ENCODE results near the gene ZNF575.

ZNF575 gene

GRCh38 chr19:43518051-43518450 lies 14.9 kb upstream of the ZNF575 start:
- TF ChIP-seq POLR2AphosphoS5 (IDR thresholded peaks at IDR 0.05; ENCODE audit: low read depth, low read length) (no peak), FOXP2 (optimal IDR thresholded peaks at IDR 0.05; ENCODE audit: borderline replicate concordance, extremely low read depth, extremely low read length, insufficient read depth) (no peak), TAF1 (IDR thresholded peaks at IDR 0.05; ENCODE audit: borderline replicate concordance, insufficient read depth, low read length) (no peak), REST (IDR thresholded peaks at IDR 0.05; ENCODE audit: insufficient read depth in 1 of 2, low read depth in 2 of 2, low read length in 2 of 2) (no peak), SIN3A (IDR thresholded peaks at IDR 0.05; ENCODE audit: borderline replicate concordance, insufficient read depth, low read length) (no peak)

- TF ChIP-seq POLR2AphosphoS5 (IDR thresholded peaks at IDR 0.05; ENCODE audit: low read depth, low read length) = no peak
- TF ChIP-seq FOXP2 (optimal IDR thresholded peaks at IDR 0.05; ENCODE audit: borderline replicate concordance, extremely low read depth, extremely low read length, insufficient read depth) = no peak
- no peak for TF ChIP-seq TAF1 (IDR thresholded peaks at IDR 0.05; ENCODE audit: borderline replicate concordance, insufficient read depth, low read length)
- TF ChIP-seq SIN3A (IDR thresholded peaks at IDR 0.05; ENCODE audit: borderline replicate concordance, insufficient read depth, low read length) = no peak
- no peak for TF ChIP-seq REST (IDR thresholded peaks at IDR 0.05; ENCODE audit: insufficient read depth in 1 of 2, low read depth in 2 of 2, low read length in 2 of 2)
These were observed 13.4 kb upstream of the ZNF575 start for GRCh38 chr19:43519436-43520088.

- TF ChIP-seq TAF1 (IDR thresholded peaks at IDR 0.05; ENCODE audit: borderline replicate concordance, insufficient read depth, low read length) (no peak), REST (IDR thresholded peaks at IDR 0.05; ENCODE audit: insufficient read depth in 1 of 2, low read depth in 2 of 2, low read length in 2 of 2) (no peak), SIN3A (IDR thresholded peaks at IDR 0.05; ENCODE audit: borderline replicate concordance, insufficient read depth, low read length) (no peak), FOXP2 (optimal IDR thresholded peaks at IDR 0.05; ENCODE audit: borderline replicate concordance, extremely low read depth, extremely low read length, insufficient read depth) (no peak), POLR2AphosphoS5 (IDR thresholded peaks at IDR 0.05; ENCODE audit: low read depth, low read length) (no peak)
These were observed 10.1 kb upstream of the ZNF575 start for GRCh38 chr19:43522929-43523328.

GRCh38 chr19:43524922-43525835 lies 7.8 kb upstream of the ZNF575 start:
- TF ChIP-seq REST (IDR thresholded peaks at IDR 0.05; ENCODE audit: insufficient read depth in 1 of 2, low read depth in 2 of 2, low read length in 2 of 2) = no peak
- TF ChIP-seq POLR2AphosphoS5 (IDR thresholded peaks at IDR 0.05; ENCODE audit: low read depth, low read length) = no peak
- TF ChIP-seq FOXP2 (optimal IDR thresholded peaks at IDR 0.05; ENCODE audit: borderline replicate concordance, extremely low read depth, extremely low read length, insufficient read depth) = no peak
- no peak for TF ChIP-seq SIN3A (IDR thresholded peaks at IDR 0.05; ENCODE audit: borderline replicate concordance, insufficient read depth, low read length)
- TF ChIP-seq TAF1 (IDR thresholded peaks at IDR 0.05; ENCODE audit: borderline replicate concordance, insufficient read depth, low read length) = no peak
